GM21619 (cell line): ENCODE results near the gene KAT2B.
A peak's percentile ranks its signal among the peaks of the same experiment; 100 is the strongest.

ENCODE experiments used
- ATAC-seq: cut with Tn5 transposase; IDR thresholded peaks from one replicate; pipeline ENCODE4 v1.9.1; 2021; ENCODE audit not compliant: unreplicated experiment

KAT2B gene

GRCh38 chr3:20064796-20065564, 24.7 kb downstream of the KAT2B start:
- ATAC-seq, result no peak

DNA sequence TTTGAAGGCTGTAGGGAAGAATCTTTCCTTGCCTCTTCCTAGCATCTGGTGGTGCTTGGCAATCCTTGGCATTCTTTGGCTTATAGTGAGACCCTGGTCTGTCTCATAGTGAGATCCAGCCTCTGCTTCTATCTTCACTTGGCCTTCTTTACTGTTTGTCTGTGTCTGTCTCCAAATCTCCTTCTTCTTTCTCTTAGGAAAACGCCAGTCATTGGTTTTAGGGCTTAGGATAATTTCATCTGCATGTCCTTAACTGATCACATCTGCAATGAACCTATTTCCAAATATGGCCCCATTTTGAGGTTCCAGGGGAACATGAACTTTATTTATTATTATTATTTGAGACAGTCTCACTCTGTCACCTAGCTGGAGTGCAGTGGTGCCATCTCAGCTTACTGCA, 25.8 kb downstream of the KAT2B start:
- no peak for ATAC-seq

GRCh38 chr3:20066850-20067617, 26.8 kb downstream of the KAT2B start:
- no peak for ATAC-seq

GRCh38 chr3:20068512-20069177, 28.4 kb downstream of the KAT2B start:
- no peak for ATAC-seq

- ATAC-seq, result no peak
Observed at GRCh38 chr3:20069178-20069532, 28.9 kb downstream of the KAT2B start.

- ATAC-seq, result no peak
Observed at GRCh38 chr3:20071175-20071574, 30.9 kb downstream of the KAT2B start.

DNA sequence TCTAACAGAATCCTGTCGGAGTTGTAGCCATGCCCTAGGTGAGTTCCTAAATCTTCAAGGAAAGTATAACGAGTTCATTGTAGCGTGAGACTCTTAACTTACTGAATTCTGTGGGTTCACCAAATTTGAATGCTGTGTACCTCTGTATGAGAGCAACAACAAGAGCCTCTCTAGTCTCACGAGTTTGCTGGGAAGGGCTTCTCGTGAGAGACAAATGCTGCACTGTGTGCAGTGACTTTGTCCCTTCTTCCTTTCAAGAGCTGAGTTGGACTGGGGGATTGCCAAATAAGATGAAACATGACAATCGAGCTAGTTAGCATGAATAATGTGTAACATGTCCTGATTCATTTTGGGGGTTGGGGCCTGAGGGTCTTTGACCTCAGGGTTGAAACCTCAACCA, 32.2 kb downstream of the KAT2B start:
- no peak for ATAC-seq

DNA sequence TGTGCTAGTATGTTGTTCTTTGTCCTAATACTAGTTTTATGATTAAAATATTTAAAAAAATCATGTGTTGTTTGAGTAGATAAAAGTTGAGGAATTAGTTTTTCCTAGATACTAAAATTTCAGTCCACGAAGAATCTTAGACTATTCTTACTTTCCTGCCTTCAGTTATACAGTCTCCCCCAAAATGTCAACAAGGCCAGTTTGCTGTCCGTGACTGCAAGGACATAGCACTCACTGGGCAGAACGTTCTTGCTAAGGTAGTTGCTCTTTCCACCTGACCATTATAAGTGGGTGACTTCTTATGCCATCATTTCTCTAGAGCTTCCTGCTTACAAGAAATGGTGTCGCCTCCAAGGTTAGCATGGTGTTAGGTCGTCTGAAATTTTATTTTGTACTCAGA, 32.8 kb downstream of the KAT2B start:
- no peak for ATAC-seq

GRCh38 chr3:20073683-20074082, 33.4 kb downstream of the KAT2B start:
- no peak for ATAC-seq

GRCh38 chr3:20074226-20075063, 34.2 kb downstream of the KAT2B start:
- ATAC-seq, result no peak

- no peak for ATAC-seq
Observed at GRCh38 chr3:20075197-20075596, 35.0 kb downstream of the KAT2B start.

- ATAC-seq, result no peak
Observed at GRCh38 chr3:20076296-20076997, 36.2 kb downstream of the KAT2B start.

- ATAC-seq, result no peak
Observed at GRCh38 chr3:20077068-20077467, 36.8 kb downstream of the KAT2B start.

DNA sequence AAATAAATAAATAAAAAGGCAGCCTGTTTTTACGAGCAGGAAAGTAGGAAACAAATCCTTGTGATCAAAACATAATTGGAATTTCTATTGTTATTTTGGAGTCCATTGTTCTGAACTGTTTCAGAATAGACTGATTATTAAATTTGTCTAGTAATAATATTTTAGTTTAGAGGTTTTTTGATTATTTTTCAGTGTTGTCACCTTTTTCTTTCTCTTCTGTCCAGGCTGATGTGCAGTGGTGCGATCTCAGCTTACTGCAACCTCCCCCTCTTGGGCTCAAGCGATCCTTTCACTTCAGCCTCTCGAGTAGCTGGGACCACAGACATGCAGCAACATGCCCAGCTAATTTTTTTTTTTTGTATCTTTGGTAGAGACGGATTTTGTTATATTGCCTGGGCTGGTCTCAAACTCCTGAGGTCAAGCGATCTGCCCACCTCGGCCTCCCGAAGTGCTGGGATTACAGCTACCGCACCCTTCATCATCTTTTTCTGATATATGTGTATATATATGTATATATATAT, 38.0 kb downstream of the KAT2B start:
- no peak for ATAC-seq

GRCh38 chr3:20079621-20080020, 39.4 kb downstream of the KAT2B start:
- ATAC-seq, result no peak

DNA sequence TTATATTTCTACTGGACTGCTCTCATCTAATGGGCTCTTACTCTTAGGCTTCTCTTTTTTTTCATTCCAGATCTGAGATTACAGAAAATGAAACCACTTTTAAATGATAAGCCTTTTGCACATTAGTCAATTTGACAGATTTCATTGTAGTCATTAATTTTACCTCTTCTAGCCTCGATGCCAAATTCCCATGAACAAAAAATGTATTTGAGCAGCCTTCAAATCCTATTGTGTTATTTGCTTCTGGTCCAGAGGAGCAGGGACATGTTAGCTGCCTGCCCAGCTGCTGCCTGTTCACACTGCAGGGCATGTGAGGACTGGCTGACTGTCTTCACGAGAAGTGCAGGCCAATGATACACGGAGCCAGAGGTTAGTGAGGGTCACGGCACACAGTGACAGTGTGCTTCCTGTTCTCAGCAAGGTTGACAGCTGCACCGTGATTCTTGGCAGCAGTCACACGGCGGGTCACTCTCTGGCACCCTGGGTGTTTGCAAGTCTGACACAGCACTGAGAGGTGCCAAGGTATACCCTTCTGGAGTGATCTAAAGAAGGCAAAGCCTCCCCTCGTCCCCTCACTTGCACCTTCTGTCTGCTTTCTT, 40.8 kb downstream of the KAT2B start:
- peak; percentile 98 for ATAC-seq

- ATAC-seq, result no peak
Observed at GRCh38 chr3:20083253-20083652, 43.0 kb downstream of the KAT2B start.

GRCh38 chr3:20083953-20084352, 43.7 kb downstream of the KAT2B start:
- no peak for ATAC-seq

GRCh38 chr3:20091331-20092047, 51.2 kb downstream of the KAT2B start:
- ATAC-seq, result no peak
